IPS-20b (cell line): ENCODE results near the gene LGALS4.
"Not testable (repeated sequence)": the region's sequence is repeated elsewhere in the genome, so short reads cannot be mapped to it uniquely, and the experiment has no call there.

ENCODE experiments used
- H3K27ac ChIP-seq: one replicate; pipeline ENCODE4 v1.5.1; 2013; ENCODE audit warnings: low read length
- H3K27me3 ChIP-seq: 2 replicates; pipeline ENCODE4 v1.6.1; 2013; ENCODE audit warnings: mild to moderate bottlenecking, low read length, inconsistent platforms; ENCODE audit not compliant: insufficient read depth
- H3K36me3 ChIP-seq: 2 replicates; pipeline ENCODE4 v1.6.1; 2013; ENCODE audit warnings: low read depth, mild to moderate bottlenecking, inconsistent platforms, low read length, moderate library complexity; ENCODE audit not compliant: insufficient read depth
- H3K4me1 ChIP-seq: 2 replicates; pipeline ENCODE4 v1.6.1; 2013; ENCODE audit warnings: mild to moderate bottlenecking, control low read depth, inconsistent platforms, low read length, moderate library complexity; ENCODE audit not compliant: insufficient read depth
- H3K4me3 ChIP-seq: 2 replicates; pipeline ENCODE4 v1.5.1; 2013; ENCODE audit warnings: mild to moderate bottlenecking, low read length, inconsistent platforms
- H3K9ac ChIP-seq: 2 replicates; pipeline ENCODE4 v1.6.1; 2013; ENCODE audit warnings: low read depth, mild to moderate bottlenecking, inconsistent platforms, low read length, moderate library complexity
- H3K9me3 ChIP-seq: 2 replicates; pipeline ENCODE4 v1.6.1; 2013; ENCODE audit warnings: mild to moderate bottlenecking, low read depth, low read length, inconsistent platforms; ENCODE audit not compliant: insufficient read depth

LGALS4 gene

GRCh38 chr19:38815059-38816001, 2.6 kb upstream of the LGALS4 start:
- H3K36me3 ChIP-seq, result peaks cover 25% of the 10 kb centered on the region
- no peak overlapping the region for H3K4me3 ChIP-seq
- H3K27me3 ChIP-seq, result no peaks in the 10 kb centered on the region
- H3K9me3 ChIP-seq, result no peaks in the 10 kb centered on the region
- no peaks in the 10 kb centered on the region for H3K4me1 ChIP-seq
- no peak overlapping the region for H3K27ac ChIP-seq
- H3K9ac ChIP-seq, result no peak overlapping the region

- not testable (repeated sequence) for H3K27ac ChIP-seq, H3K4me3 ChIP-seq, H3K9ac ChIP-seq, H3K4me1 ChIP-seq, H3K27me3 ChIP-seq, H3K9me3 ChIP-seq
- H3K36me3 ChIP-seq, result peaks cover 25% of the 10 kb centered on the region
Measured at GRCh38 chr19:38813932-38814331, 1.2 kb upstream of the LGALS4 start.

GRCh38 chr19:38813323-38813722, 578 bp upstream of the LGALS4 start:
- no peak overlapping the region for H3K27ac ChIP-seq
- no peaks in the 10 kb centered on the region for H3K27me3 ChIP-seq
- peaks cover 25% of the 10 kb centered on the region for H3K36me3 ChIP-seq
- H3K4me3 ChIP-seq, result no peak overlapping the region
- no peaks in the 10 kb centered on the region for H3K4me1 ChIP-seq
- H3K9ac ChIP-seq, result no peak overlapping the region
- H3K9me3 ChIP-seq, result no peaks in the 10 kb centered on the region

GRCh38 chr19:38812009-38812840, 520 bp downstream of the LGALS4 start:
- H3K9me3 ChIP-seq, result no peaks in the 10 kb centered on the region
- no peak overlapping the region for H3K27ac ChIP-seq

GRCh38 chr19:38809592-38810252, 3.0 kb downstream of the LGALS4 start:
- H3K36me3 ChIP-seq, result no peaks in the 10 kb centered on the region
- H3K4me3 ChIP-seq, result no peak overlapping the region
- H3K4me1 ChIP-seq, result no peaks in the 10 kb centered on the region
- no peak overlapping the region for H3K9ac ChIP-seq
- no peak overlapping the region for H3K27ac ChIP-seq
- no peaks in the 10 kb centered on the region for H3K27me3 ChIP-seq
- H3K9me3 ChIP-seq, result no peaks in the 10 kb centered on the region

More at GRCh38 chr19:38812009-38812840, 520 bp downstream of the LGALS4 start:
- Histone ChIP-seq H3K36me3 (peaks cover 20% of the 10 kb centered on the region), H3K27me3 (no peaks in the 10 kb centered on the region), H3K4me1 (no peaks in the 10 kb centered on the region), H3K4me3 (no peak overlapping the region), H3K9ac (no peak overlapping the region)

- Histone ChIP-seq H3K9me3 (no peaks in the 10 kb centered on the region), H3K4me3 (no peak overlapping the region), H3K27ac (no peak overlapping the region), H3K36me3 (no peaks in the 10 kb centered on the region), H3K9ac (no peak overlapping the region), H3K4me1 (no peaks in the 10 kb centered on the region), H3K27me3 (no peaks in the 10 kb centered on the region)
Measured at GRCh38 chr19:38808741-38809140, 4.0 kb downstream of the LGALS4 start.

- H3K27ac ChIP-seq, result not testable (repeated sequence)
Measured at GRCh38 chr19:38807374-38808098, 5.2 kb downstream of the LGALS4 start.

GRCh38 chr19:38806371-38806770, 6.4 kb downstream of the LGALS4 start:
- Histone ChIP-seq H3K4me1 (no peaks in the 10 kb centered on the region), H3K27ac (no peak overlapping the region), H3K9ac (no peak overlapping the region), H3K9me3 (no peaks in the 10 kb centered on the region), H3K27me3 (no peaks in the 10 kb centered on the region), H3K36me3 (no peaks in the 10 kb centered on the region), H3K4me3 (no peak overlapping the region)

More at GRCh38 chr19:38807374-38808098, 5.2 kb downstream of the LGALS4 start:
- not testable (repeated sequence) for H3K4me1 ChIP-seq, H3K27me3 ChIP-seq, H3K9me3 ChIP-seq, H3K9ac ChIP-seq, H3K4me3 ChIP-seq, H3K36me3 ChIP-seq

GRCh38 chr19:38805180-38805579, 7.6 kb downstream of the LGALS4 start:
- Histone ChIP-seq H3K4me3 (no peak overlapping the region), H3K4me1 (no peaks in the 10 kb centered on the region), H3K36me3 (no peaks in the 10 kb centered on the region), H3K9ac (no peak overlapping the region; the same call in 1 of the 2 replicates), H3K27ac (no peak overlapping the region), H3K9me3 (no peaks in the 10 kb centered on the region), H3K27me3 (no peaks in the 10 kb centered on the region)

GRCh38 chr19:38803543-38803942, 9.2 kb downstream of the LGALS4 start:
- Histone ChIP-seq H3K36me3 (no peaks in the 10 kb centered on the region), H3K27ac (no peak overlapping the region), H3K9ac (no peak overlapping the region), H3K27me3 (no peaks in the 10 kb centered on the region), H3K9me3 (no peaks in the 10 kb centered on the region), H3K4me1 (no peaks in the 10 kb centered on the region), H3K4me3 (no peak overlapping the region)
